NCI-H1694 (cell line): ENCODE results near the gene ENTPD3.
A peak's percentile ranks its signal among the peaks of the same experiment; 100 is the strongest.
"Not testable (repeated sequence)": the region's sequence is repeated elsewhere in the genome, so short reads cannot be mapped to it uniquely, and the experiment has no call there.

ENCODE experiments used
- DNase-seq: peaks from one replicate; lab custom pipeline; 2025; lab: John Stamatoyannopoulos, UW

The ENTPD3 gene

GRCh38 chr3:40407007-40407406 is 20.0 kb downstream of the ENTPD3 start:
- DNase-seq: no peak

DNA sequence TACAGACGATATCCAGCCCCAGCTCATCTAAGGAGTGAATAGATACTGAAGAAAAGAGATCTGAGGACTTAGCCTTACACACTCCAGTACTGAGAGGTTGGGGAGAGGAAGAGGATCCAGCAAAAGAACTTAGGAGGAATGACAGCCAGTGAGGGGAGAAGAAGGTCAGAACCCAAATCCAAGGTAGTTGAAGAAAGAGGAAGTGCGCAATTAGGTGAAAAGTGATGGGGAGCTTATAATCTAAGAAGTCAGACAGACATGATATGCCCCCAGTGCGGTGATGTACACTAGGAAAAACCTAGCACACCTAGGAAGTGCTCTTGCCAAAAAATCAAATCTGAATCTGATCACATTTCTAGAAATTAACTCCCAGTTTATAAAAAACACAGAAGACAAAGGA is 20.6 kb downstream of the ENTPD3 start:
- DNase-seq: no peak

GRCh38 chr3:40414270-40414669 is 27.3 kb downstream of the ENTPD3 start:
- DNase-seq: no peak

DNA sequence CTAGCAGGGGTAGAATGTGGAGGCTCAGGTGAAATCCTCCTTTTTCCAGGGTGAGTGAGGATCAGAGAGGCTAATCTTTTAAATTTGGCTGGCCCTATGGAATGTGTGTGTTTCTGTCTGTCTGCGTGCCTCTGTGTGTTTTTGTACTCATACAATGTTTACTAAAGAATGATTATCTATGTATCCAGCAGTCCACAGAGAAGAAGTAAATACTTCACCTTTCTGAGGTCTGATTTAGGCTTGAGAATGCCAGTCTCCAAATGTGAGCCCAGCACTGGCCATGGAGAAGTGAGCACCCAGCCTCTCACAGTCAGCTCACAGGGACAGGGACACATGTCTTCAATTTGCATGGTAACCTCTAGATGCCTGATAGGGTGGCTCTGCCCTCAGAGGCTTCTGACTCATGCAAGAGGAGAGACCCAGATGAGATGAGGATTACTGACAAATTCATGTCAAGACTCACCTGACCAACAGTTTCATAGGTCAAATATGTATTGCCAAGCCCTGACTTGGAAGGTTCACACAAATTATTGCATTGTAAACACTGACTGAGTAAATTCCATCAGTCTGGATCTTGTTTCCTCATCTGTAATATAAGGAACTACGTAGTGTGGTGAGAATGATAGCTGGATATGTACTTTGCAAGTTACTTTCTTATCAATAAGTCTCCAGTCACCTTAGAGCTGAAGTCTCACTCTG is 31.0 kb downstream of the ENTPD3 start:
- no peak for DNase-seq

DNA sequence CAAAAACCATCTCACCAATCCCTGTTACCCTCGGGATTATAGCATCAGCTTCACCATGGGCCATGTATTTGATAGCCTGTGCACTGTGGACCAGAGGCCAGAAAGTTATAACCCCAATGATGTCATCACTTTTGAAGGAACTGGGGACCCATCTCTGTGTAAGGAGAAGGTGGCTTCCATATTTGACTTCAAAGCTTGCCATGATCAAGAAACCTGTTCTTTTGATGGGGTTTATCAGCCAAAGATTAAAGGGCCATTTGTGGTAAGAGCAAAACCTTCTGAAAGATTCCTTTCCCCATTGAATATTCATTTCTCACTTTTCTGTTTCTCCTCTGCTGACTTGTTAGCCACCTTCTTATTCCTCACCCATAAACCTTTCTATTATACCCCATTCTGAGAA is 35.9 kb downstream of the ENTPD3 start:
- no peak for DNase-seq

- DNase-seq: no peak
Observed at GRCh38 chr3:40427045-40427669, 40.2 kb downstream of the ENTPD3 start.

GRCh38 chr3:40432793-40433192 is 45.8 kb downstream of the ENTPD3 start:
- DNase-seq: no peak

DNA sequence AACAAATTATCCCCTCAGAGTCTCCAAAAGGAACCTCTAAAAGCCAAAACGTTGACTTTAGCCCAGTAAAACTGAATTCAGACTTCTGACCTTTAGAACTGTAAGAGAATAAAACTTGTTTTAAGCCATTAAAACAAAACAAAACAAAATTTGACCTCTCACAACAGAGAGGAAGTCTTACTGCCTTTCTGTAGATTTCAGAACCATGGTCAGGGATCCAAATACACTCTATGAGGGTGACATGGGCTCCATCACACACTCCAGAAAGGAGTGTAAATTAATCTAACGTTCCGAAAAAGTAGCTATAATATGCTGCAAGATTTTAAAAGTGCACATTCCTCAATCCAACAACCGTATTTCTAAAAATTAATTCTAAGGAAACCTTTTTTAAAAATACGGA is 50.9 kb downstream of the ENTPD3 start:
- DNase-seq: no peak

- no peak for DNase-seq
Observed at GRCh38 chr3:40445062-40445461, 58.1 kb downstream of the ENTPD3 start.

- no peak for DNase-seq
Observed at GRCh38 chr3:40445880-40446279, 58.9 kb downstream of the ENTPD3 start.

DNA sequence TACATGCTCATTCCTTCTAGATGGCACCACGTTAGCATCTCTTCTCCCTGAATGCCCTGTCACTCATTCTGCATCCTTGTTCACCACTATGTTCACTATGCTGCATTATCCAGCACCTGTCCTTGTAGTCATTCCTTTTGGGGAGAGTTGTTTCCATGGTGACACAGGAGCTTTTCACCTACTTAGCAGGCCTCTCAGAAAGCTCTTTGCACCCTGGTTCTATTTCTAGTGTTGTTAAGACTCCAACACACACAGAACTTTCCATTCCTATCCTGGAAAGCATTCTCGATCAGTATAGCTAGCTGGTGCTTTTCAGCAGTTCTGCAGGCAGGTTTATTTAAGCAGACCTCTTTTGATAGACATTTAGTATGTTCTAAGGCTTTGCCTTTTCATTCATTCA is 63.5 kb downstream of the ENTPD3 start:
- no peak for DNase-seq

- no peak for DNase-seq
Observed at GRCh38 chr3:40451551-40451950, 64.6 kb downstream of the ENTPD3 start.

GRCh38 chr3:40452057-40452456 is 65.1 kb downstream of the ENTPD3 start:
- no peak for DNase-seq

DNA sequence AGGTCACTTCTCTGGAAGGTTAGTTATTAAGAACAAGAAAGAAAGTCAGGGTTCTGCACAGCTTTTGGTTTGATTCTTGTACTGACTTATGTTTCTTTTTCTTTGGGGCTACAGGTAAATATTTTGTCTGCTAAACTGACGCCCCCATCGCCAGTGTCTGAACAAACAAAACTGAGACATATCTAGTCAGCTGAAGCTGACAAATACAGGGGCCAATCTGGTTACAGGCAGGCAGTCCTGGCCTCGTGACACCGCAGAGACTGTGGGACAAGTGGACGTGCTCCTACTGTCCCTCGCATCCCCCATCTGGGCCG is 65.5 kb downstream of the ENTPD3 start:
- no peak for DNase-seq

GRCh38 chr3:40452876-40453730 is 66.1 kb downstream of the ENTPD3 start:
- DNase-seq: peak; percentile 90

GRCh38 chr3:40453933-40454332 is 66.9 kb downstream of the ENTPD3 start:
- no peak for DNase-seq

DNA sequence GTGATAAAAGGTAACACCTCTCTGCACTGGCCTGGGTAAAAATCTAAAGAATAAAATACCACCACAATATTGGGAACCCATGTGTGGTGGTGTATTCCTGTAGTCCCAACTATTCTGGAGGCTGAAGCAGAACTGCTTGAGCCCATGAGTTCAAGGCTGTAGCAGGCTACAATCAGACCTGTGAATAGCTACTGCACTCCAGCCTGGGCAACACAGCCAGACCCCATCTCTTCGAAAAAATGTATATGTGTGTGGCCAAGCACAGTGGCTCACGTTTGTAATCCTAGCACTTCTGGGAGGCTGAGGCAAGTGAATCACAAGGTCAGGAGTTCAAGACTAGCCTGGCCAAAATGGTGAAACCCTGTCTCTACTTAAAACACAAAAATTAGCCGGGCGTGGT is 68.3 kb downstream of the ENTPD3 start:
- no peak for DNase-seq

- DNase-seq: no peak
Observed at GRCh38 chr3:40456279-40456939, 69.4 kb downstream of the ENTPD3 start.

DNA sequence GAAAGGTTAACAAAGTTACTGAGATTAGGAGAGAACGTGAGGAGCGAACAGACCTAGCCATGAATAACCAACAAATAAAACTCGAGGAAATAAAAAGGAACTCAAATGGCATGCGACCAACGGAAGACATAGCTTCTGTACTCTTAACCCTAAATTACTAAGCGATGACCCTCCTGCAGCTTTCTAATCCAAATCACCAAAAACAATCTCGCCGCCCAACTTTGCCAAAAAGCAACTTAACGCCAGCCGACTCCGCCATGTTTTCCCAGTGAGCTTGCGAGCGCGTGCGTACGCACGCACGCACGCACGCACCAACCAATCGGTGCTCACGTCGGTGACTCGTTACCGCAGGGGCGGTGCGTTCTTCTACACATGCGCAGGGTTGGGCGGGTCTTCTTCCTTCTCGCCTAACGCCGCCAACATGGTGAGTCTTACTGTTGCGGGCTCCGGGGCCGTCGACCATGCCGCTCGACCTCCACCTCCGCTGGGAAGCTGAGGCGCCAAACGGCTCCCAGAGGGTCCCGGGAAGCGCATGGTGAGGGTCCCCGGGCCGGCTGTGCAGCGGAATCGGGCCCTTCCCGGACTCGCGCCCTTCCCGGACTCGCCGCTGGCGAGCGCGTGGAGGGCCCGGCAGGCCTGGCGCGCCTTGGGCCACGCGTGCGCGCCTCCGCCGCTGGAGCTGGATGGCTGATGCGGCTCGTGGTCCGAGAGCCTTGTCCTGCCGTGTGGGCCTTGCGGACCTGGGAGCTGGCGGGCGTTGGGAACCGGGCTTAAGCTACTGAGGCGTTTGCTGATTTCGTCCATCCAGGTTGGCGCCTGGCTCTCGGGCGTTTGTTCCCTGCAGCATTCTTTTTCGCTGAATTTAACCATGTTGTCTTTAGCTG is 70.2 kb downstream of the ENTPD3 start, which contains the start of gene RPL14:
TSS of gene RPL14 (plus strand) at position 400 of the 884 bp plus-strand sequence. CDS start at position 533, 133 bp downstream.
- DNase-seq: peak; percentile 37

- DNase-seq: no peak
Observed at GRCh38 chr3:40458473-40458872, 71.5 kb downstream of the ENTPD3 start.

DNA sequence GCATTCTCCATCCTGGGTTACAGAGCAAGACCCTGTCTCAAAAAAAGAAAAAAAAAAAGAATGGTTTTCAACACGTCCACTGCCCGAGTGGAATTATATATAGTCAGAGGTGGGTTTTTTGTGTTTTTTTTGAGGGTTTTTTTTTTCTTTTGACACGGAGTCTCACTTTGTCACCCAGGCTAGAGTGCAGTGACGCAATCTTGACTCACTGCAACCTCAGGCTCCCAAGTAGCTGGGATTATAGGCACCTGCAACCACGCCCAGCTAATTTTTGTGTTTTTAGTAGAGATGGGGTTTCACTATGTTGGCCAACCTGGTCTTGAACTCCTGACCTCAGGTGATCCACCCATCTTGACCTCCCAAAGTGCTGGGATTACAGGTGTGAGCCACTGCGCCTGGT is 73.5 kb downstream of the ENTPD3 start:
- DNase-seq: not testable (repeated sequence)
